NCI-H1436 (cell line): Measurements from ENCODE around the gene TEX38.
A peak's percentile ranks its signal among the peaks of the same experiment; 100 is the strongest.
"Not testable (repeated sequence)": the region's sequence is repeated elsewhere in the genome, so short reads cannot be mapped to it uniquely, and the experiment has no call there.

Experiments used
- DNase-seq: peaks from one replicate; lab custom pipeline; 2025; lab: John Stamatoyannopoulos, UW

The TEX38 gene

DNA sequence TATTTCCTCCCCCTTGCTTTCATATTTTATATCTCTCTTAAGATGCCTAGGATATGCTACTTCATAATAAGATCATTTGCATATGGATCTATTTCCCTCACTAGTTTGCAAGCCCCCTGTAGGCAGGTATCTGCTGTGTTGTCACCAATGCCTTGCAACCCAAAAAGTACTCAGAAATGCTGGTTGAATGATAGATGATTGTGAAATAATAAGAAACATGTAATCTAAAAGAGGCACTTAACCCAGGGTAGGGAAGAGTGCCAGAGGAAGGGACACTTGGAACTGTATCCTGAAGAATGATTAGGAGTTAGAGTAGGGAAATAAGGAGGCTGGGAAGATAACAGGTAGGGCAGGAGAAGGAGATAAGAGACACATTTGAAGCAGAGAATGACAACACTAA is 15.8 kb upstream of the TEX38 start:
- DNase-seq = no peak

DNA sequence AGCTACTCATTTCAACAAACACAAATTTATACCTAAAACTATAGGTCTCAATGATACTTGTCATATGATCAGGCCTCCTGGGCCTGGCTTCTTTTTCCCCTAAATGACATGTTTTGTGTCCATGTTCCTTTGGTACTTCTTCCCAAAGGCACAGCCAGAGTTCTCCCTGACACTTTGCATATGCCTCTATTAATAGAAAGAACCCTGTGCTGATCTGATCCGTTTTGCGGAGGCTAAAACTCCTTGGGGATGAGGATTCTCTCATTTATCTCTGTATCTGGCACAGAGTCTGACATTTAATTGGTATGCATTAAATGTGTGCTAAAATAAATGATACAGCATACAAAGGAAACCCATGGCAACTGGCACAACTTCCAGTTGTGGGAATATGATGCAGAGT is 15.0 kb upstream of the TEX38 start:
- no peak for DNase-seq

DNA sequence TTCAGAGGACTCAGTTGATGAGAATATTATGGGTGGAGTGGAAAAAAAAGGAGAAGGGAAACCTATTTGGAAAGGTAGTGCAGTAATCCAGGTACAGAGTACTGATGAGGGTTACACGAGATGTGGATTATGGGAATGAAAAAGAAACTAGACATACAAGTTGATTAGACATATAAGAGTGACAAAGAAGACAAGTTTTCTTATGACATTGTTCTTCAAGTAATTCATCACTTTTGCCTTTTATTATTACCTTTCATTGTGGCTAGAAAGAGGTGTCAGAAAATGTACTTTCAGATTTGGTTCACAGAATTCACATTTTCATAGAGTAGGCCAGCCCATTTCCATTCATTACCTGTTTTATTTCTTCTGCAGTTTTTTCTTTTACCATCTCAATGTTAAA is 13.9 kb upstream of the TEX38 start:
- DNase-seq = no peak

DNA sequence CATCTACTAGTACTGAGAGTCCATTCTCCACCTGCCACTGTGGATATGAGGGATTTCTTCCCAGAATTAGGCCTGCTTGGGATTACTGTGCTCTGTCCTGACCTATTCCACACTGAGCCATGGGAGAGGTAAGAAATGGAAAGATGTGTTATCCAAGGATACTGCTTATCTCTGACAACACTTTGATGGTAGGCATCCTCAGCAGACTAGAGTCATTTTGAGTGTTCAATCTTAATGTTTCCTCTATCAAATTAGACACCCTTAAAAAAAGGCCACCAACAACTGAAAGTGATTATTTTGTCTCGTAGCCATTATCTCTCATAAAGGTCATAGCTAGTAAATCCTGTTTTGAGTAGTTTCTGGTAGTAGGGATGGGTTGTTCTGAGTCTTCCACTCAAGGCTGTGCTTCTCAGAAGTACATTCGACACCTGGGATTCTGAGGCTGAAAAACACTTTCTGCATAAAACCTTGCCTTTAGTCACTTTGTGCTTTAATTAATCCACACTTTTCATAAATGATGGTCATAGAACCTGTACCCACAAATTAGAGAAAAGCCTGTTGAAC is 12.3 kb upstream of the TEX38 start:
- no peak for DNase-seq

GRCh38 chr1:46660116-46660515 is 11.5 kb upstream of the TEX38 start:
- DNase-seq = not testable (repeated sequence)

DNA sequence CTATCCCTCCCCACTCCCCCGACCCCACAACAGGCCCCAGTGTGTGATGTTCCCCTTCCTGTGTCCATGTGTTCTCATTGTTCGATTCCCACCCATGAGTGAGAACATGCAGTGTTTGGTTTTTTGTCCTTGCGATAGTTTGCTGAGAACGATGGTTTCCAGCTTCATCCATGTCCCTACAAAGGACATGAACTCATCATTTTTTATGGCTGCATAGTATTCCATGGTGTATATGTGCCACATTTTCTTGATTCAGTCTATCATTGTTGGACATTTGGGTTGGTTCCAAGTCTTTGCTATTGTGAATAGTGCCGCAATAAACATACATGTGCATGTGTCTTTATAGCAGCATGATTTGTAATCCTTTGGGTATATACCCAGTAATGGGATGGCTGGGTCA is 8.7 kb upstream of the TEX38 start:
- not testable (repeated sequence) for DNase-seq

DNA sequence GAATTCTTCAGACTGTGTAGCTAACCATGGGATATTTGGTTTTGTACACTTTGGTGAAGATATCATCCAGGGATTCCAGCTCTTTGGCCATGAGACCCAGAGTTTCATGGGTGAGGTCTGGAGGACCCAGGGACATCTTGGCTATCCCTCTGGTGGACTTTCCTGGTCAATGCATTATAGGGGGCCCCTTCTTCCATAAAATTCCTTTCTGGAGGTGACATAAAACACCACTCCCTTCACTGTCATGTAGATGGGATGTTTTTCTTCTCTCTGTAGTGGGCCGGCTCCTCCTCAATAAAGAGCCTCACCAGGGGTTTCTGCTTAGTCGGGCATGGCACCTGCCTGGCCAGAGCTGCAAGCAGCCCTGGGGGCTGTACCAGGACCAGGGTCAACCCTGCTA is 5.7 kb upstream of the TEX38 start:
- no peak for DNase-seq

GRCh38 chr1:46667782-46668760 is 3.6 kb upstream of the TEX38 start, which contains the start of gene ATPAF1:
Gene ATPAF1 (minus strand): TSS chr1:46668364. CDS start chr1:46668322, 42 bp downstream.
- DNase-seq = peak; percentile 59

DNA sequence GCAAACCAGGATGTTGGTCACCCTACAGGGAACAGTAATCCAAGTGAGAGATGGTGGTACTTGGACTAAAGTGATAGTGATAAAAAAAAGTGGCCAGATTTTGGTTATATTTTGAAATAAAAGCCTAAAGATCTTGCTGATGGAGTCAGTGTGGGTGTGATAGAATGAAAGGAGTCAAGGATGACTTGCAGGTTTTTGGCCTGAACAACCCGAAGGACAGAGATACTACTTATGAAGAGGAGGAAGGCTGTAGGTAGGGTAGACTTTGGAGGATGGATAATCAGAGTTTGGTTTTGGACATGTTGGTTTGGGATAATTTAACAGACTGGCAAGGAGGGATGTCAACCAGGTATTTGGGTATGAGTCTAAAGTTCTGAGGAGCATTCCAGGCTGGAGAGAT is 1.5 kb upstream of the TEX38 start:
- no peak for DNase-seq

DNA sequence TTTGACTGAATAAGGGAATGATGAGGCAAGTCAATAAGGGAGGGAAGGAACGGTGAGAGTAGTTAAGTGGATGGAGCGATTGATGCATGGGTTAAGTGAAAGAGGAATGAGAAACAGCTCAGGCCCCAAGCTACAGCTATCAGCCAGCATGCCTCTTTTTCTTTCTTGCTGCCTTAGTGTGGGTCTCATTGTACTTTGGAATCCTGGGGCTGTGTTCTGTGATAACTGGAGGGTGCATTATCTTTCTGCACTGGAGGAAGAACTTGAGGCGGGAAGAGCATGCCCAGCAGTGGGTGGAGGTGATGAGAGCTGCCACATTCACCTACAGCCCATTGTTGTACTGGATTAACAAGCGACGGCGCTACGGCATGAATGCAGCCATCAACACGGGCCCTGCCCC is 1.0 kb downstream of the TEX38 start:
- DNase-seq = no peak

DNA sequence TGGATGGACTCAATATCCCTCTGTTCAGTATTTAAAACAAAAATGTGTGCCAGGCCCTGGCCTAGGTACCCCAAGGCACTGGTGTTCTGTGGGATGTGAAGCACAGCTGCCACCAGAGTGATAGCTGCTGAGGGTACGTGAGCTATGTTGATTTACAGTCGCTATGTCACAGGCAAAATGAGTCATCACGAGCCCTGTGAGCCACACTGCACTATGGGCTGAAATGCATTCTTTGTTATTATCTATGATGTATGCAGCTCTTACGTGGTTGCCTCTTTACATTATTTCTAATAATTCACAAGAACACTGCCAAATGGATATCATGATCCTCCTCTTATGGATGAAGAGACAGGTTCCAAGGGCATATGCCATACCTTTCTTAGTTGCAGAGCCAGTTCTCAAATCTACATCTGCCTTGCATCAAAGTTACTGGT is 2.1 kb downstream of the TEX38 start:
- DNase-seq = no peak

- no peak for DNase-seq
Observed at GRCh38 chr1:46675549-46676314, 4.1 kb downstream of the TEX38 start.

- DNase-seq = no peak
Observed at GRCh38 chr1:46676531-46676930, 4.9 kb downstream of the TEX38 start.

- DNase-seq = no peak
Observed at GRCh38 chr1:46677339-46677738, 5.7 kb downstream of the TEX38 start.

DNA sequence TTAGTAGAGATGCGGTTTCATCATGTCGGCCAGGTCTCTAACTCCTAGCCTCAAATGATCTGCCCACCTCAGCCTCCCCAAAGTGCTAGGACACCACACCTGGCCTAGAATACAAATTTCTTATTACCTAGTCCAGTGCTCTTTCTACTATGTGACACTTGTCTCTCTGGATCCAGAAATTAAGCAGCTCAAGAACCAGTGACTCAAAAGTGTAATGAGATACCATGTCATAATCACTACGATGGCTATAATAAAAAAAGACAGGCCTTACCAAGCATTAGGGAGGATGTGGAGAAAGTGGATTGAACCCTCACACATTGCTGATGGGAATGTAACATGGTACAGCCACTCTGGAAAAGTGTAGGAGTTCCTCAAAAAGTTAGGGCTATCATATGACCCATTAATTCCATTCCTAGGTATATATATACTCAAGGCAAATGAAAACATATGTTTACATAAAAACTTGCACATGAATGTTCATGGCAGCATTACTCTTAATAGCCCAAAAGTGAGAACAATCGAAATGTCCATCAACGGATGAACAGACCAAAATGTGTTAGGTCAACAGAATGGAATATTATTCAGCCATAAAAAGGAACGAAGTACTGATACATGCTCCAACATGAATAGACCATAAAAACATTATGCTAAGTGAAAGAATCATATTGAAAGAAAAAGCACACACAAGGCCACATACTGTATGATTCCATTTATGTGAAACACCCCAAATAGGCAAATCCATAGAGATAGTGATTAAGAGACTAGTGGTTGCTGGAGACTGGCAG is 8.3 kb downstream of the TEX38 start:
- DNase-seq = no peak

- no peak for DNase-seq
Observed at GRCh38 chr1:46681333-46682034, 9.8 kb downstream of the TEX38 start.

GRCh38 chr1:46682064-46682463 is 10.4 kb downstream of the TEX38 start:
- no peak for DNase-seq

DNA sequence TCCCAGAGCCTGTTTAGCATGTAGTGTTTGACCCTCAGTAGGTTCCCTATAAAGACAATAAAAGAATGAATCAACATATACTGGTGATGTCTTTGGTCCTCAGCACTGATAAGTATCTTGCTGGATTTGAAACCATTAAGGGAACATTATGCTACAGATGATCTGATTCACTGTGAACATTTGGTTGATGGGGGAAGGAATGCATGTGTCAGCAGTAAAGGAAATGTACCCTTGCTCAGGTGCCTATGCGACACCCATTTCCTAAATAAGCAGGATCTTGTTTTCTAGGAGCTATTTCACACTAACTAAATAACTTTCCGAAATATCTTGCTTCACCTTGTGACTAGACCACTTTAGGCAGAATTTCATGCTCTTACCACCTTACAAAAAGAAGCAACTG is 13.0 kb downstream of the TEX38 start:
- no peak for DNase-seq

DNA sequence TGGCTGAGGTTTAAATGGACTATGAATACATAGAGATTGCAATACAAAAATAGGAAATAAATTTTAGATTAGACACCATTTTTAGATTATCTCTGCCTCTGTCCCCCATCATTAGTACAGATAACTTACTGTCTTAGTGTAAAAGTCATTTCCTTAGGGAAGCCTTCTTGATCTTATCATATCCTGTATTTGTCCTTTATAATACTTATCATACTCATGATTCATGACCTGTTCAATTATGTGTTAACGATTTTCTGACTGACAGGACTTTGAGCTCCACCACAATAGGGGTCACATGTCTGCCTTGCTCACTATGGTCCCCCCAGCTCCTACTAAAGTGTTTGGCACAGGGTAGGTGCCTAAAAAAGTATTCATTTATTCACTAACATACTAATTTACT is 14.6 kb downstream of the TEX38 start:
- DNase-seq = no peak

DNA sequence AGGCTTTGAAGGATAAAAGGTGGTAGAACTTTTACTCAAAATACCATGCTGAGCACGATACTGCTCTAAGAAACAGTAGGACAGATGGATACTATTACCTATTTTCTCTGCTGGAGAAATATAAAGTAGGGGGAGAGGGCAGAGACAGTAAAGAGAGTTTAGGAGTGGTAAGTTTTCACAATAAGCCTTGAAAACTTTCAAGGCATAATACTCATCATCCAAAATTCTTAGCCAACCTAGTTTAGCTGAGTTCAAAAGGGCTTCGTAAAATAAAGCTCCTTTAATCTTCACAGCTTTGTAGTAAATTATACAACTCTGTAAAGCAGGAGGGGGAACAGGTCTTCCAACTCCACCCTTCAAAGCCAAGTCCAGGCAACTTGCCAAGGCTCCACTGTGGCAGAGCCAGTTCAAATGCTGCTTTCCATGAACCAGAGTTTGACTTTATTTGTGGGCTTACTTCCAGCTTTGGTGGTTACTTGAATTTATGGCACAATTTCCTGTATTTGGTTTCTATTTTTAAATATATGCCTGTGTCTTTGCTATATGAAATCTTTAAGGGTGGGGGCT is 15.5 kb downstream of the TEX38 start:
- DNase-seq = no peak
